K562 (cell line): Measurements from ENCODE around the gene COL16A1. TPM values are rescaled to one million over a fixed set of nuclear protein-coding genes. Genes with fewer than 3 reads are reported as not detected.

Experiments
- ATAC-seq: fragments of 200-7000 bp; cut with Tn5 transposase; 3 replicates; pipeline ENCODE4 v1.9.1; 2020; ENCODE audit warnings: moderate library complexity
- BruUV-seq: library from RNA; stranded (reverse); fragments of 400-500 nt; replicated peaks from 2 replicates; lab custom pipeline; 2021; lab: Mats Ljungman, UMichigan
- CTCF ChIA-PET: fragments of 300-600 bp; formaldehyde crosslinking; extraction: SDS; loops from one replicate; lab custom pipeline; 2021; ENCODE audit warnings: low intra/inter-chr PET ratio; lab: Yijun Ruan, JAX
- POLR2A ChIA-PET: fragments of 300-600, 350-650 bp; sonication (Branson Sonifier 250); formaldehyde crosslinking; extraction: SDS; loops from one replicate; lab custom pipeline; 2021; ENCODE audit warnings: antibody characterized with exemption, inconsistent platforms; lab: Yijun Ruan, JAX
- DNase-seq, 4 experiments: peaks; one replicate each; pipeline versions ENCODE4 v3.0.0 to v3.0.0-alpha.2; 2011 to 2018; ENCODE audit warnings: low spot score in 3 of 4, mixed read lengths in 3 of 4; ENCODE audit errors: extremely low read depth in 1 of 4
- FAIRE-seq: peaks from 2 replicates; lab custom pipeline; 2011; peaks lifted over from hg19 to GRCh38; lab: Jason Lieb, UNC
- H2AFZ ChIP-seq: 2 replicates; pipeline ENCODE4 v1.6.0; 2011; ENCODE audit warnings: low read depth, low read length, control low read depth, inconsistent platforms
- H3K27ac ChIP-seq: fragments of 200-600 bp; 3 replicates; pipeline ENCODE4 v1.8.0; 2011; ENCODE audit warnings: low read depth, mild to moderate bottlenecking, control low read depth, inconsistent platforms, low read length, moderate library complexity, mixed read lengths; ENCODE audit errors: extremely low read depth
- H3K27me3 ChIP-seq, 2 experiments: fragments of 300-600 bp in 1 of 2; 2 replicates in 1 of 2; 3 replicates in 1 of 2; pipeline versions ENCODE4 v1.6.0 to v1.8.0; 2011; ENCODE audit warnings: inconsistent platforms in 2 of 2, low read length in 2 of 2, mild to moderate bottlenecking in 1 of 2, mixed read lengths in 1 of 2, moderate library complexity in 1 of 2; ENCODE audit not compliant: control insufficient read depth in 2 of 2, insufficient read depth in 2 of 2
- H3K36me3 ChIP-seq: fragments of 300-600 bp; 3 replicates; pipeline ENCODE4 v1.8.0; 2011; ENCODE audit warnings: mild to moderate bottlenecking, low read length, inconsistent platforms; ENCODE audit not compliant: control insufficient read depth, insufficient read depth
- H3K4me1 ChIP-seq, 2 experiments: fragments of 200-600 bp in 1 of 2; replicated peaks in 1 of 2; 2 replicates in 1 of 2; 3 replicates in 1 of 2; pipeline versions ENCODE4 v1.5.1 to v1.8.0; 2011; ENCODE audit warnings: inconsistent platforms in 2 of 2, low read length in 2 of 2, mild to moderate bottlenecking in 1 of 2, mixed read lengths in 1 of 2, moderate library complexity in 1 of 2; ENCODE audit not compliant: control insufficient read depth in 2 of 2, insufficient read depth in 2 of 2
- H3K4me2 ChIP-seq: 2 replicates; pipeline ENCODE4 v1.6.1; 2011; ENCODE audit warnings: low read length, control low read depth, inconsistent platforms, mixed read lengths; ENCODE audit not compliant: insufficient read depth
- H3K4me3 ChIP-seq: fragments of 200-600 bp; sonication (generic), shearing (Covaris generic); 2 replicates; pipeline ENCODE4 v1.5.1; 2016; ENCODE audit warnings: control low read depth, inconsistent platforms
- H3K79me2 ChIP-seq: fragments of 200-600 bp; 3 replicates; pipeline ENCODE4 v1.8.0; 2011; ENCODE audit warnings: low read length, inconsistent platforms; ENCODE audit not compliant: control insufficient read depth, insufficient read depth
- H3K9ac ChIP-seq, 2 experiments: 2 replicates each; pipeline versions ENCODE4 v1.6.0 to v1.6.1; 2011; ENCODE audit warnings: low read depth in 2 of 2, low read length in 2 of 2, control low read depth in 1 of 2, inconsistent platforms in 1 of 2, mild to moderate bottlenecking in 1 of 2, mixed read lengths in 1 of 2; ENCODE audit not compliant: insufficient read depth in 1 of 2
- H3K9me1 ChIP-seq: one replicate; pipeline ENCODE4 v1.6.0; 2011; ENCODE audit warnings: inconsistent platforms, mild to moderate bottlenecking, low read length, moderate library complexity; ENCODE audit not compliant: control insufficient read depth, insufficient read depth
- H3K9me3 ChIP-seq: replicated peaks from 2 replicates; pipeline ENCODE4 v1.5.1; 2011; ENCODE audit warnings: low read depth, low read length, inconsistent platforms; ENCODE audit not compliant: control insufficient read depth, insufficient read depth
- H4K20me1 ChIP-seq: replicated peaks from 2 replicates; pipeline ENCODE4 v1.6.1; 2011; ENCODE audit warnings: low read length, inconsistent platforms, mixed read lengths; ENCODE audit not compliant: control insufficient read depth, insufficient read depth
- FOXA1 ChIP-seq: fragments of 450-650 bp; IDR thresholded peaks from 2 replicates; pipeline ENCODE4 v1.6.1; 2016; ENCODE audit warnings: mild to moderate bottlenecking, borderline replicate concordance
- FOXA3 ChIP-seq, 2 experiments: fragments of 450-650 bp in 1 of 2; sonication (generic) in 1 of 2; formaldehyde crosslinking; IDR thresholded peaks in 1 of 2; conservative IDR thresholded peaks in 1 of 2; 2 replicates each; pipeline versions ENCODE4 v1.4.0 to v1.8.0; 2020 to 2022; ENCODE audit warnings: mild to moderate bottlenecking in 2 of 2, missing genetic modification reagents in 1 of 2
- HNRNPUL1 ChIP-seq: fragments of 200-400 bp; formaldehyde crosslinking; IDR thresholded peaks from 2 replicates; pipeline ENCODE4 v1.6.1; 2017; ENCODE audit warnings: low read length
- MAFG ChIP-seq: fragments of 450-650 bp; conservative IDR thresholded peaks from 2 replicates; pipeline ENCODE4 v1.6.1; 2016; ENCODE audit warnings: missing genetic modification characterization, missing compliant biosample characterization
- SMARCA4 ChIP-seq: fragments of 450-650 bp; IDR thresholded peaks from 2 replicates; pipeline ENCODE4 v1.6.1; 2016
- ZC3H8 ChIP-seq: fragments of 450-650 bp; IDR thresholded peaks from 2 replicates; pipeline ENCODE4 v1.6.1; 2017
- ZNF224 ChIP-seq: sonication (generic); formaldehyde crosslinking; IDR thresholded peaks from 2 replicates; pipeline ENCODE4 v1.8.0; 2022; ENCODE audit warnings: mild to moderate bottlenecking, missing genetic modification reagents
- ZNF239 ChIP-seq: fragments of 250-450 bp; sonication (Bioruptor Pico); IDR thresholded peaks from 2 replicates; pipeline ENCODE4 v1.4.0; 2020; ENCODE audit warnings: mild to moderate bottlenecking
- WGBS: fragments of 100-300 bp; shearing (Covaris generic); methylation state at CpG from one replicate; pipeline ENCODE4 v1.1.6; 2016; ENCODE audit warnings: low coverage, mixed read lengths; ENCODE audit not compliant: insufficient coverage; ENCODE audit errors: missing lambda C conversion rate; 5-methylcytosine and 5-hydroxymethylcytosine counted together
- in situ Hi-C: fragments of 300-500 bp; cut with MboI; formaldehyde crosslinking; loops from 4 replicates; pipeline ENCODE4 v1.15.0; 2018; ENCODE audit warnings: inconsistent platforms, mixed read lengths
- intact Hi-C: fragments of 100-400 bp; cut with micrococcal nuclease; formaldehyde crosslinking; loops from 2 replicates; pipeline ENCODE4 v1.14.2; 2022
- polyA plus RNA-seq, 8 experiments: library from polyadenylated mRNA; depleted of rRNA in 4 of 8; stranded (reverse) in 5 of 8; unstranded in 3 of 8; fragments of >200 nt; fragmentation: Nextera tagmentation in 2 of 8; fragmentation: Illumina TruSeq in 1 of 8; extraction: Ambion mirVana in 2 of 8; extraction: Trizol in 1 of 8; gene quantifications; 2 replicates each; pipeline versions ENCODE4 v1.2.1 to v1.2.3, GENCODE V29; 2011 to 2014; ENCODE audit warnings: inconsistent platforms in 1 of 8, missing spikeins in 1 of 8
- total RNA-seq, 7 experiments: library from RNA; depleted of rRNA in 6 of 7; stranded (reverse); fragments of >200 nt in 6 of 7; fragmentation: Illumina TruSeq in 2 of 7; extraction: Trizol in 2 of 7; gene quantifications; 2 replicates each; pipeline versions ENCODE4 v1.2.1 to v1.2.3, GENCODE V29; 2011 to 2021; ENCODE audit warnings: low replicate concordance in 1 of 7
- TF ChIP-seq, protein P1 (sequence below): fragments of 150-350 bp; IDR thresholded peaks from 2 replicates; pipeline ENCODE4 v1.6.1; 2014; ENCODE audit warnings: low read depth, mild to moderate bottlenecking, low read length, borderline replicate concordance
- TF ChIP-seq, protein P2 (sequence below): fragments of 450-650 bp; IDR thresholded peaks from 2 replicates; pipeline ENCODE4 v1.6.1; 2016; ENCODE audit warnings: antibody characterized with exemption

COL16A1 gene
- total and polyA plus RNA-seq, 9 of the 15 experiments (the other 6 are each of a cell fraction or from before 2014, with no cell fraction given), result 0.11 to 0.60 (median 0.11) TPM; not detected in 6

DNA sequence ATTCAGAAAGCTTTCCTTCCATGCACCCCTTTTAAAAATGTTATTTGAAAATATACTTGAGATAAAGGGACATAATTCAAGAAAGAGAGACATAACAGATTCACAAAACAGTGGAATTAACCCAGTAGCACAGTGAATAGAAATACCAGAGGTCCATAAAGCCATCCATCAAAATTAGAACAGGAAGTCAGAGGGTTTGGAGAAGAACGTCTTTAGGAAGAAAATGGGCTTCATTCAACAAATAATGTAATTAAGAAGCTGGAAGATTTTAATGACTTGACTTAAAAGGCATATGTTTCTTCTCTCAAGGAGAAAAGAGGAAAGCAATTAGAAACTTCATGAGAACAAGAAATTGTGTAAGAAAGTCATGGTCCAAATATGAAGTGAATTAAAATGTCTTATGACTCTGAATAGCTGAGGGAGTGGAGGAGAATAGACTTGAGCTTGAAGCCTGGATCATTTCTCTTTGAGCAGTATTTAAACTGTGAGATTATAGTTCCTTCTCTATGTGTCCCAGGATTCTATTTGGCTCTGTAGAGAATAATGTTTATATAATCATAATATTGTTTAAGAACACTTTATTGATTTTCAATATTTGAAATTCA is 94.2 kb downstream of the COL16A1 start:
- Histone ChIP-seq H3K27ac (no peak overlapping the region), H3K4me1 (no peaks in the 10 kb centered on the region), H2AFZ (no peak overlapping the region), H3K79me2 (no peaks in the 10 kb centered on the region), H3K9me3 (no peaks in the 10 kb centered on the region), H3K36me3 (no peaks in the 10 kb centered on the region), H3K27me3 (peaks cover 24 to 45% of the 10 kb centered on the region in 2 experiments), H3K4me2 (no peak overlapping the region), H3K9me1 (no peaks in the 10 kb centered on the region), H3K4me3 (no peak overlapping the region), H3K9ac (no peak overlapping the region), H4K20me1 (0 out of 2 replicates have a peak, but pooled peaks cover 4% of the 10 kb centered on the region)
- DNase-seq (no peak), FAIRE-seq (no peak), ATAC-seq (no peak)
- POLR2A ChIA-PET, result no interaction called here
- WGBS, result 0% methylated on average over 1 of the region's 1 CpG
- BruUV-seq, result no TSS peak
- CTCF ChIA-PET, result no interaction called here
- in situ Hi-C loops, result no loop called here
- intact Hi-C loops, result no loop called here
- TF ChIP-seq, protein P1, sequence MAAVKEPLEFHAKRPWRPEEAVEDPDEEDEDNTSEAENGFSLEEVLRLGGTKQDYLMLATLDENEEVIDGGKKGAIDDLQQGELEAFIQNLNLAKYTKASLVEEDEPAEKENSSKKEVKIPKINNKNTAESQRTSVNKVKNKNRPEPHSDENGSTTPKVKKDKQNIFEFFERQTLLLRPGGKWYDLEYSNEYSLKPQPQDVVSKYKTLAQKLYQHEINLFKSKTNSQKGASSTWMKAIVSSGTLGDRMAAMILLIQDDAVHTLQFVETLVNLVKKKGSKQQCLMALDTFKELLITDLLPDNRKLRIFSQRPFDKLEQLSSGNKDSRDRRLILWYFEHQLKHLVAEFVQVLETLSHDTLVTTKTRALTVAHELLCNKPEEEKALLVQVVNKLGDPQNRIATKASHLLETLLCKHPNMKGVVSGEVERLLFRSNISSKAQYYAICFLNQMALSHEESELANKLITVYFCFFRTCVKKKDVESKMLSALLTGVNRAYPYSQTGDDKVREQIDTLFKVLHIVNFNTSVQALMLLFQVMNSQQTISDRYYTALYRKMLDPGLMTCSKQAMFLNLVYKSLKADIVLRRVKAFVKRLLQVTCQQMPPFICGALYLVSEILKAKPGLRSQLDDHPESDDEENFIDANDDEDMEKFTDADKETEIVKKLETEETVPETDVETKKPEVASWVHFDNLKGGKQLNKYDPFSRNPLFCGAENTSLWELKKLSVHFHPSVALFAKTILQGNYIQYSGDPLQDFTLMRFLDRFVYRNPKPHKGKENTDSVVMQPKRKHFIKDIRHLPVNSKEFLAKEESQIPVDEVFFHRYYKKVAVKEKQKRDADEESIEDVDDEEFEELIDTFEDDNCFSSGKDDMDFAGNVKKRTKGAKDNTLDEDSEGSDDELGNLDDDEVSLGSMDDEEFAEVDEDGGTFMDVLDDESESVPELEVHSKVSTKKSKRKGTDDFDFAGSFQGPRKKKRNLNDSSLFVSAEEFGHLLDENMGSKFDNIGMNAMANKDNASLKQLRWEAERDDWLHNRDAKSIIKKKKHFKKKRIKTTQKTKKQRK, result no peak
- no peak for TF ChIP-seq ZC3H8
- no peak for TF ChIP-seq ZNF239 (CRISPR knock-in tag)
- TF ChIP-seq FOXA3 (CRISPR knock-in tag; conservative IDR thresholded peaks at IDR 0.05 in 1 of 2, IDR thresholded peaks at IDR 0.05 in 1 of 2), result no peak
- TF ChIP-seq FOXA1, result no peak
- TF ChIP-seq ZNF224 (CRISPR knock-in tag), result no peak
- TF ChIP-seq, protein P2, sequence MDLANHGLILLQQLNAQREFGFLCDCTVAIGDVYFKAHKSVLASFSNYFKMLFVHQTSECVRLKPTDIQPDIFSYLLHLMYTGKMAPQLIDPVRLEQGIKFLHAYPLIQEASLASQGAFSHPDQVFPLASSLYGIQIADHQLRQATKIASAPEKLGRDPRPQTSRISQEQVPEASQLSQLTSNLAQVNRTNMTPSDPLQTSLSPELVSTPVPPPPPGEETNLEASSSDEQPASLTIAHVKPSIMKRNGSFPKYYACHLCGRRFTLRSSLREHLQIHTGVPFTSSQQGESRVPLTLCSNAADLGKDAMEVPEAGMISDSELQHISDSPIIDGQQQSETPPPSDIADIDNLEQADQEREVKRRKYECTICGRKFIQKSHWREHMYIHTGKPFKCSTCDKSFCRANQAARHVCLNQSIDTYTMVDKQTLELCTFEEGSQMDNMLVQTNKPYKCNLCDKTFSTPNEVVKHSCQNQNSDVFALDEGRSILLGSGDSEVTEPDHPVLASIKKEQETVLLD, result no peak
- TF ChIP-seq SMARCA4, result no peak
- TF ChIP-seq MAFG (tag), result no peak
- TF ChIP-seq HNRNPUL1, result no peak
